ENCODE data around the gene MT2A. TPM values are rescaled to one million over a fixed set of nuclear protein-coding genes. Genes with fewer than 3 reads are reported as not detected.

Gene MT2A
- 9.9 TPM for total RNA-seq

GRCh38 chr16:56608043-56608875 lies at the start of gene MT2A:
Gene MT2A, plus strand, starts transcription at chr16:56608584. Its CDS starts 72 bp downstream, at chr16:56608656.

GRCh38 chr16:56564793-56565477 lies 43.4 kb upstream of the MT2A start, which contains the start of gene MT4:
Gene MT4, plus strand, starts transcription at chr16:56565073. Its CDS starts 56 bp downstream, at chr16:56565129.

GRCh38 chr16:56589141-56590039 lies 19.0 kb upstream of the MT2A start, which contains the start of gene MT3:
Gene MT3, plus strand, starts transcription at chr16:56589528. Its CDS starts 63 bp downstream, at chr16:56589591.

GRCh38 chr16:56625140-56625942 lies 17.0 kb downstream of the MT2A start, which contains the start of gene MT1E:
Gene MT1E, plus strand, starts transcription at chr16:56625781. Its CDS starts 71 bp downstream, at chr16:56625852.

GRCh38 chr16:56632156-56632847 lies 23.9 kb downstream of the MT2A start, which contains the start of gene MT1M:
Gene MT1M, plus strand, starts transcription at chr16:56632659. Its CDS starts 73 bp downstream, at chr16:56632732.

GRCh38 chr16:56637814-56638750 lies 29.7 kb downstream of the MT2A start, which contains the start of gene MT1A:
Gene MT1A, plus strand, starts transcription at chr16:56638666. Its CDS starts 73 bp downstream, at chr16:56638739.

GRCh38 chr16:56651586-56651985 lies 43.2 kb downstream of the MT2A start, which contains the start of gene MT1B:
Gene MT1B, plus strand, starts transcription at chr16:56651886. Its CDS starts 68 bp downstream, at chr16:56651954.

GRCh38 chr16:56657555-56658326 lies 49.4 kb downstream of the MT2A start, which contains the start of gene MT1F:
Gene MT1F, plus strand, starts transcription at chr16:56657959. Its CDS starts 100 bp downstream, at chr16:56658059.

Other genes starting within 250 kb of the MT2A start
- gene AMFR, start 183.0 kb upstream of the MT2A start, total RNA-seq: 141 TPM
- gene NUDT21, start 157.3 kb upstream of the MT2A start, total RNA-seq: 162 TPM
- 16.8 TPM for gene OGFOD1, start 157.0 kb upstream of the MT2A start, total RNA-seq
- 73.3 TPM for gene BBS2, start 88.6 kb upstream of the MT2A start, total RNA-seq
- gene MT4, start 43.5 kb upstream of the MT2A start, total RNA-seq: not detected
- 2.6 TPM for gene MT3, start 19.1 kb upstream of the MT2A start, total RNA-seq
- gene MT1E, start 17.2 kb downstream of the MT2A start, total RNA-seq: 17.2 TPM
- 1.5 TPM for gene MT1M, start 24.1 kb downstream of the MT2A start, total RNA-seq
- gene MT1A, start 30.1 kb downstream of the MT2A start, total RNA-seq: not detected
- not detected for gene MT1B, start 43.3 kb downstream of the MT2A start, total RNA-seq
- gene MT1F, start 49.4 kb downstream of the MT2A start, total RNA-seq: 15.8 TPM
- 40.0 TPM for gene MT1G, start 59.5 kb downstream of the MT2A start, total RNA-seq
- gene MT1H, start 61.2 kb downstream of the MT2A start, total RNA-seq: 18.5 TPM
- gene MT1X, start 73.9 kb downstream of the MT2A start, total RNA-seq: 37.8 TPM
- 95.5 TPM for gene NUP93, start 121.5 kb downstream of the MT2A start, total RNA-seq

Measured in metanephros (tissue), 1 donor.